ENCODE measurements around the gene GPR101.
A peak's percentile ranks its signal among the peaks of the same experiment; 100 is the strongest.

The GPR101 gene

DNA sequence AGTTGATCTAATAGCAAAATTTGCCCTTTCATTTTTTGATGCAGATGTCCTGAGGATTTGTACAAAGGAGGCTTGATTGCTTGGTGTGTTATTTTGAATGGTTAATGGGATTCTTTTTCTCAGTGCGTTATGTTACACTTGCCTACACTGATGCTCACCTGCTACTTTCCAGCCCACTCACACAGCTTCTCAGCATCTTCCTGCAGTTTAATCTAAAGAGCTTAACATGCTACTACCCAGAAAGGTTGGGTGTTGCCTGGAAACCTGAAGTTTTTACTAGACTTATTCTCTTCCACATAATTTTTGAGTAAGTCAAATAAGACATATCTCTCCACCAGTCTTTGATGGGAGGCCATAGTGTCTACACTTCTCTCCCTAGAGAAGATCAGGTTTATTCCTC lies 9.9 kb upstream of the GPR101 start:
- no CpG with 5 or more reads among the region's 1 CpG for WGBS (ENCODE audit: insufficient coverage, insufficient read length)
- Histone ChIP-seq H3K4me1 (ENCODE audit: control insufficient read depth, insufficient read depth, low read length) (no peaks in the 10 kb centered on the region), H3K9me3 (ENCODE audit: control insufficient read depth, insufficient read depth, low read length) (no peaks in the 10 kb centered on the region)

DNA sequence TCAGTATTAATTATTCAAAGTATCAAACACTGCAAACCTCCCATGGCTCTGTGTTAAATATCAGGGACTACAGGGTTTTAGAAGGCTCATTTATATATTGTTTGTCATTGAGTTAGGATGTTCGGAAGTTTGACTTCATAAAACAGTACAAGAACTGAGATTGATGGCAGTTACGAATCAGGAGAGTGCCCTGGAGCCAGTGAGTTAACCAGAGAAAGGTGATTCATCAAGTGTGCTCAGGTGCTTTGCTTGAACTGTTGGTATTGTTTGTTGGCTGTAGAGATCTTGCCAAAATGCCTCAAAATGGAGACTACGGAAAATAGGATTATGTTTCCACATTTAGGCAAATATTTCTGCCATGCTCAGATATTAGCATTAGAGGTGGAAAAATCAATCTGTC lies 7.5 kb upstream of the GPR101 start:
- no CpG with 5 or more reads among the region's 3 CpGs for WGBS (ENCODE audit: insufficient coverage, insufficient read length)
- no peaks in the 10 kb centered on the region; the same call in 1 of the 2 replicates for H3K27me3 ChIP-seq (ENCODE audit: control insufficient read depth, insufficient read depth, low read length)
- DNase-seq (ENCODE audit: low read depth, low spot score), result no peak
- no peaks in the 10 kb centered on the region for H3K9me3 ChIP-seq (ENCODE audit: control insufficient read depth, insufficient read depth, low read length)
- no peaks in the 10 kb centered on the region for H3K36me3 ChIP-seq (ENCODE audit: control insufficient read depth, insufficient read depth, low read length)
- no peaks in the 10 kb centered on the region for H3K4me1 ChIP-seq (ENCODE audit: control insufficient read depth, insufficient read depth, low read length)
- H3K4me3 ChIP-seq (ENCODE audit: low read length), result no peak overlapping the region
- no peak overlapping the region for H3K27ac ChIP-seq (ENCODE audit: low read length)

More for the DNA sequence above, 9.9 kb upstream of the GPR101 start:
- Histone ChIP-seq H3K27me3 (ENCODE audit: control insufficient read depth, insufficient read depth, low read length) (no peaks in the 10 kb centered on the region), H3K36me3 (ENCODE audit: control insufficient read depth, insufficient read depth, low read length) (no peaks in the 10 kb centered on the region), H3K4me3 (ENCODE audit: low read length) (no peak overlapping the region), H3K27ac (ENCODE audit: low read length) (no peak overlapping the region)
- no peak for DNase-seq (ENCODE audit: low read depth, low spot score)

GRCh38 chrX:137040113-137040794 lies 6.5 kb upstream of the GPR101 start:
- Histone ChIP-seq H3K27me3 (ENCODE audit: control insufficient read depth, insufficient read depth, low read length) (peaks cover 4% of the 10 kb centered on the region), H3K9me3 (ENCODE audit: control insufficient read depth, insufficient read depth, low read length) (no peaks in the 10 kb centered on the region), H3K36me3 (ENCODE audit: control insufficient read depth, insufficient read depth, low read length) (no peaks in the 10 kb centered on the region), H3K4me3 (ENCODE audit: low read length) (no peak overlapping the region), H3K4me1 (ENCODE audit: control insufficient read depth, insufficient read depth, low read length) (no peaks in the 10 kb centered on the region), H3K27ac (ENCODE audit: low read length) (no peak overlapping the region)
- no peak for DNase-seq (ENCODE audit: low read depth, low spot score)
- no CpG with 5 or more reads among the region's 14 CpGs for WGBS (ENCODE audit: insufficient coverage, insufficient read length)

- DNase-seq (ENCODE audit: low read depth, low spot score), result no peak
- no peaks in the 10 kb centered on the region for H3K36me3 ChIP-seq (ENCODE audit: control insufficient read depth, insufficient read depth, low read length)
- H3K9me3 ChIP-seq (ENCODE audit: control insufficient read depth, insufficient read depth, low read length), result no peaks in the 10 kb centered on the region
- H3K27ac ChIP-seq (ENCODE audit: low read length), result no peak overlapping the region
- no peak overlapping the region for H3K4me3 ChIP-seq (ENCODE audit: low read length)
- H3K4me1 ChIP-seq (ENCODE audit: control insufficient read depth, insufficient read depth, low read length), result no peaks in the 10 kb centered on the region
- peaks cover 60% of the 10 kb centered on the region for H3K27me3 ChIP-seq (ENCODE audit: control insufficient read depth, insufficient read depth, low read length)
- no CpG with 5 or more reads among the region's 3 CpGs for WGBS (ENCODE audit: insufficient coverage, insufficient read length)
These were observed 695 bp upstream of the GPR101 start for GRCh38 chrX:137034508-137034872.

GRCh38 chrX:137032841-137033773 lies 688 bp downstream of the GPR101 start:
- WGBS (ENCODE audit: insufficient coverage, insufficient read length), result no CpG with 5 or more reads among the region's 34 CpGs
- Histone ChIP-seq H3K4me3 (ENCODE audit: low read length) (peak overlapping the region; percentile 23; the same call in 1 of the 2 replicates), H3K9me3 (ENCODE audit: control insufficient read depth, insufficient read depth, low read length) (no peaks in the 10 kb centered on the region), H3K27me3 (ENCODE audit: control insufficient read depth, insufficient read depth, low read length) (peaks cover 61% of the 10 kb centered on the region), H3K4me1 (ENCODE audit: control insufficient read depth, insufficient read depth, low read length) (no peaks in the 10 kb centered on the region), H3K36me3 (ENCODE audit: control insufficient read depth, insufficient read depth, low read length) (no peaks in the 10 kb centered on the region), H3K27ac (ENCODE audit: low read length) (no peak overlapping the region)
- DNase-seq (ENCODE audit: low read depth, low spot score), result no peak

DNA sequence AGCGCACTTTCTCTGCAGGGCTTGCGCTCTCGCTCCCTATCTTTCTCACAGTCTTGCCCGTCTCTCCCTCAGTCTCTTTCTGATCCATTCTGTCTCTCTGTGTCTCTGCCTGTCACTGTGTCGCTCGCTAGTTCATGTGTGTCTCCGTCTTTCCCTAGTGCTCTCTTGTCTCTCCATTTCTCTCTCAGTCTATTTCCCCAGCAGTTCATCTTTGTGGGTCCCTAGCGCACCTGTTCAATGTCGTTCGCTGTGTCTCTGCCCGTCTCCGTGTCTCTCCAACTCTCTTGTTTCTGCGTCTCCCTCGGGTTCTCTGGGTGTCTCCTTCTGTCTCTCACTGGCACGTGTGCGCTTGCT lies 1.5 kb downstream of the GPR101 start:
- Histone ChIP-seq H3K9me3 (ENCODE audit: control insufficient read depth, insufficient read depth, low read length) (no peaks in the 10 kb centered on the region), H3K4me1 (ENCODE audit: control insufficient read depth, insufficient read depth, low read length) (no peaks in the 10 kb centered on the region), H3K27ac (ENCODE audit: low read length) (no peak overlapping the region), H3K27me3 (ENCODE audit: control insufficient read depth, insufficient read depth, low read length) (peaks cover 61% of the 10 kb centered on the region), H3K36me3 (ENCODE audit: control insufficient read depth, insufficient read depth, low read length) (no peaks in the 10 kb centered on the region), H3K4me3 (ENCODE audit: low read length) (no peak overlapping the region)
- DNase-seq (ENCODE audit: low read depth, low spot score), result no peak
- no CpG with 5 or more reads among the region's 16 CpGs for WGBS (ENCODE audit: insufficient coverage, insufficient read length)

- no peaks in the 10 kb centered on the region for H3K9me3 ChIP-seq (ENCODE audit: control insufficient read depth, insufficient read depth, low read length)
- H3K4me3 ChIP-seq (ENCODE audit: low read length), result peak overlapping the region; percentile 28; the same call in 1 of the 2 replicates
- no peak overlapping the region for H3K27ac ChIP-seq (ENCODE audit: low read length)
- WGBS (ENCODE audit: insufficient coverage, insufficient read length), result no CpG with 5 or more reads among the region's 49 CpGs
- H3K27me3 ChIP-seq (ENCODE audit: control insufficient read depth, insufficient read depth, low read length), result peaks cover 61% of the 10 kb centered on the region
- H3K36me3 ChIP-seq (ENCODE audit: control insufficient read depth, insufficient read depth, low read length), result no peaks in the 10 kb centered on the region
- no peaks in the 10 kb centered on the region for H3K4me1 ChIP-seq (ENCODE audit: control insufficient read depth, insufficient read depth, low read length)
- DNase-seq (ENCODE audit: low read depth, low spot score), result no peak
These were observed 2.1 kb downstream of the GPR101 start for GRCh38 chrX:137031517-137032340.

DNA sequence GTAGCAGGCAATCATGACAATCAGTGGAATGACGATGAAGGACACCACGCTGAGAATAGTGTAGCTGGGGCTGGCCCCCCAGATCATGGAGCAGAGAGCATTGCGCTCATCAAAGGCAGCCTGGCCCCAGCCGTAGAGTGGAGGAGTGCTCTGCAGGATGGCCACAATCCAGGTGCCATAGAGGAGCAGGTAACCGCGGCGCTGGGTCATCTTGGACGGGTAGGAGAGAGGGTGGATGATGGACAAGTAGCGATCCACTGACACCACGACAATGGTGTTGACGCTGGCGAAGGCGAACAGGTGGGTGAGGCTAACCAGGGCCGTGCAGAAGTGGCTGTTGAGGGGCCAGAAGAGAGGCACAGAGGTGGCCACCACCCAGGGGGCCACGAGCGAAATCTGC lies 2.8 kb downstream of the GPR101 start:
- no peak for DNase-seq (ENCODE audit: low read depth, low spot score)
- Histone ChIP-seq H3K9me3 (ENCODE audit: control insufficient read depth, insufficient read depth, low read length) (no peaks in the 10 kb centered on the region), H3K36me3 (ENCODE audit: control insufficient read depth, insufficient read depth, low read length) (no peaks in the 10 kb centered on the region), H3K27me3 (ENCODE audit: control insufficient read depth, insufficient read depth, low read length) (peaks cover 61% of the 10 kb centered on the region), H3K27ac (ENCODE audit: low read length) (no peak overlapping the region), H3K4me1 (ENCODE audit: control insufficient read depth, insufficient read depth, low read length) (no peaks in the 10 kb centered on the region), H3K4me3 (ENCODE audit: low read length) (no peak overlapping the region; the same call in 1 of the 2 replicates)
- no CpG with 5 or more reads among the region's 16 CpGs for WGBS (ENCODE audit: insufficient coverage, insufficient read length)

DNA sequence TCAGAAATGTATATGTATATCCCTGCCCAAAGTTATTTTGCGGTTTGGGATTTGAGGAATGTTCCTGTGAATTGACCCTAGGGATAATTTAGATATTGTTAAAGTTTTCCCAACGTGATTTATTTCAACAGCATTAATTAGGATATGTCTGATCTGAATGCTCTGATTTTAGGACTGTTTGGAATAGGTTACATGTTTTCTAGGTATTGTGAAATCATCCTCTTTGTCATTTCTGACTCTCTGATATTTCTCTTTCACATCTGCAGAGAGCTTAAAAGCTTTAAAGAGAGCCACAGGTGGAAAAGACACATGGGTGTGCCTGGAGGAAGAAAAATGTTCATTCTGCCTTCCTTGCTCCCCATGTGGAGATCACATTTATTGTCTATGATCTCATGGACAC lies 5.1 kb downstream of the GPR101 start:
- Histone ChIP-seq H3K4me1 (ENCODE audit: control insufficient read depth, insufficient read depth, low read length) (no peaks in the 10 kb centered on the region), H3K9me3 (ENCODE audit: control insufficient read depth, insufficient read depth, low read length) (no peaks in the 10 kb centered on the region), H3K27me3 (ENCODE audit: control insufficient read depth, insufficient read depth, low read length) (peaks cover 42% of the 10 kb centered on the region), H3K27ac (ENCODE audit: low read length) (no peak overlapping the region), H3K36me3 (ENCODE audit: control insufficient read depth, insufficient read depth, low read length) (no peaks in the 10 kb centered on the region), H3K4me3 (ENCODE audit: low read length) (no peak overlapping the region)
- DNase-seq (ENCODE audit: low read depth, low spot score), result no peak
- no CpG with 5 or more reads among the region's 2 CpGs for WGBS (ENCODE audit: insufficient coverage, insufficient read length)

DNA sequence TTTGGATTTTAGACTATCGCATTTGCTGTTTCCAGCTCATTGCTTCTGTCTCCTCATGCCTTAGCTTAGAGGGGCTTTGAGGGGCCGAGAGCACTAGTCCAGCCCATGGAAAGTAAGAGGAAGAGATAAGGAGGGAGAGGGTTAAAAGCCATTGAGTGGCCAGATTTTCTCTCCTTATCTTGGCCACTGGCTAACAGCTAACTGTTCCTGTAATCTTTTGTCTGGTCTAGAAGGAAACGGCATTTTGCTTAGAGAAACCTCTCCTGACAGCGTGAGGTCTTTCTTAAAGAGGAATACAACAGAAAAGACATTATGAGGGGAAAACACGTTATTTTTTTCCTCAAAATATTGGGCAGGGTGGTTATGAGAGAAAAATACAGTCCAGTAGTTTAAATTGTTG lies 7.9 kb downstream of the GPR101 start:
- Histone ChIP-seq H3K36me3 (ENCODE audit: control insufficient read depth, insufficient read depth, low read length) (no peaks in the 10 kb centered on the region), H3K9me3 (ENCODE audit: control insufficient read depth, insufficient read depth, low read length) (no peaks in the 10 kb centered on the region), H3K4me1 (ENCODE audit: control insufficient read depth, insufficient read depth, low read length) (no peaks in the 10 kb centered on the region), H3K4me3 (ENCODE audit: low read length) (no peak overlapping the region), H3K27ac (ENCODE audit: low read length) (no peak overlapping the region), H3K27me3 (ENCODE audit: control insufficient read depth, insufficient read depth, low read length) (peaks cover 16% of the 10 kb centered on the region)
- no CpG with 5 or more reads among the region's 5 CpGs for WGBS (ENCODE audit: insufficient coverage, insufficient read length)
- DNase-seq (ENCODE audit: low read depth, low spot score), result no peak

All from iPS DF 6.9 (cell line).